Measurements from ENCODE around the gene FAM53B.

Gene FAM53B

GRCh38 chr10:124737221-124737620 is 7.0 kb downstream of the FAM53B start:
- no peak for DNase-seq (ENCODE audit: low read depth)
- no peak overlapping the region for H3K4me3 ChIP-seq (ENCODE audit: low read length)
- TF ChIP-seq CTCF (conservative IDR thresholded peaks at IDR 0.05; ENCODE audit: low read length) = no peak

DNA sequence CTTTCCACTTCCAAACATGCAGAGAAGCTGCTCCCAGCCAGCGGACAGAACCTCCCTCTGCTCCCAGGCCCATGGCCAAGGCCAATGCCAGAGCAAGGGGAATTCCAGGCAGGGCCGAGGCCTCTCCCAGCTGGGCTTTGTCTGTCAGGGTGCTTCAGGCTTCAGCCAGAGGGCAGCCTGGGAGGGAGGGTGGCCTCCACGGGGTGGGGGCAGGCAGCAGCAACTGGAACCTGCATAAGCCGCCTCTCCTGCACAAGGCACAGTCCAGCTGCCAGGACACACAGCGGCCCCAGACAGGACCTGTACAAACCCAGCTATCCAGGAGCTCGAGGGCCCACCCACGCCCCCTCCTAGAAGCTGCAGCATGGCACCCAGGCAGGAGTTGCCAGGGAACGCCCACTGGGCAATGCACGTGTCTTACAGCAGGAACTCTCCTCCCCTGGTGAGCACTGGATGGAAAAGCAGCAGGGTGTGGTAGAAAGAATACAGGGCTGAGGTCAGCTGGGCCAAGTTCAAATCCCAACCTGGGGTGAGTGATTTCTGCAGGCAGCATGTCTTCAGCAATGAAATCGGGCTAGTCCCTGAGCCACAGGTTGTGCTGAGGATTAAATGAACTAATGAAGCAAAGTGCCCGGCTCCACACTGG is 7.6 kb downstream of the FAM53B start:
- peak; percentile 1; the same call in 1 of the 2 replicates for TF ChIP-seq CTCF (conservative IDR thresholded peaks at IDR 0.05; ENCODE audit: low read length)
- DNase-seq (ENCODE audit: low read depth) = peak; percentile 67

DNA sequence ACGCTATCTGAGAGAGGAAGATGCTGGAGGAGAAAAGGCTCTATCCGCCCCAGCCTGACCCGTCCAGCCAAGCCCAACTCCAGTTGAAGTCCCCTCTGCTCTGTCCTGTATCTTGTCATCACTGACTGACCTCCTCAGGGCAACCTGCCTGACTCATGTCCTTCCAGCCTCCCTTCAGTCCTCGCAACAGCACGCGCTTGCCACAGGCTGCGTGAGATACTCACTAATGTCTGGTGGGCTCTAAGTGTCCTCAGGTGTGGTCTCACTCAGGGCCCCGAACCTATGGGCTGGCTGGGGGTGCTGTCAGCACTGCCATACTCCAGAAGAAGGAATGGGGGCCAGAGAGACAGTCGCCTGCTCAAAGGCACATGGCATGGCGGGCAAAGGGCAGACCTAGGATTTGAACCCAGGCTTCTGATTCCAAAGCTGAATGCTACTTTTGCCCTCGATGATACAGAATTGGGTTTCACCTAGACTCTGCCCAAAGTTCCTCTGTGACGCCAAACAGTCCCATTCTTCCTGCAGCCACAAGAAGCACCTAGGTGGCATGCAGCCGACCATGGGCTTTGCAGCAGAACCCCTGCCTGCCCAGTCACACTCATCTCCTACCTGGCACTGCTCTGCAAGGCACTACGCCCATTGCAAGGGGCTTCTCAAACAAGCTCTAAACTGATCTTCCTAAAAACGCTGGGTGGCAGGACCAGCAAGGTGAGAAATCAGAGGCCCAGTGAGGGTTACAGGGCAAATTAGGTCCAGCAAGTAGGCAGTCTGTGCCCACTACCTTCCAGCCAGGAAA is 8.5 kb downstream of the FAM53B start:
- TF ChIP-seq CTCF (conservative IDR thresholded peaks at IDR 0.05; ENCODE audit: low read length) = no peak
- H3K4me3 ChIP-seq (ENCODE audit: low read length) = no peak overlapping the region
- no peak for DNase-seq (ENCODE audit: low read depth)

More for the DNA sequence above, 7.6 kb downstream of the FAM53B start:
- H3K4me3 ChIP-seq (ENCODE audit: low read length) = no peak overlapping the region

DNA sequence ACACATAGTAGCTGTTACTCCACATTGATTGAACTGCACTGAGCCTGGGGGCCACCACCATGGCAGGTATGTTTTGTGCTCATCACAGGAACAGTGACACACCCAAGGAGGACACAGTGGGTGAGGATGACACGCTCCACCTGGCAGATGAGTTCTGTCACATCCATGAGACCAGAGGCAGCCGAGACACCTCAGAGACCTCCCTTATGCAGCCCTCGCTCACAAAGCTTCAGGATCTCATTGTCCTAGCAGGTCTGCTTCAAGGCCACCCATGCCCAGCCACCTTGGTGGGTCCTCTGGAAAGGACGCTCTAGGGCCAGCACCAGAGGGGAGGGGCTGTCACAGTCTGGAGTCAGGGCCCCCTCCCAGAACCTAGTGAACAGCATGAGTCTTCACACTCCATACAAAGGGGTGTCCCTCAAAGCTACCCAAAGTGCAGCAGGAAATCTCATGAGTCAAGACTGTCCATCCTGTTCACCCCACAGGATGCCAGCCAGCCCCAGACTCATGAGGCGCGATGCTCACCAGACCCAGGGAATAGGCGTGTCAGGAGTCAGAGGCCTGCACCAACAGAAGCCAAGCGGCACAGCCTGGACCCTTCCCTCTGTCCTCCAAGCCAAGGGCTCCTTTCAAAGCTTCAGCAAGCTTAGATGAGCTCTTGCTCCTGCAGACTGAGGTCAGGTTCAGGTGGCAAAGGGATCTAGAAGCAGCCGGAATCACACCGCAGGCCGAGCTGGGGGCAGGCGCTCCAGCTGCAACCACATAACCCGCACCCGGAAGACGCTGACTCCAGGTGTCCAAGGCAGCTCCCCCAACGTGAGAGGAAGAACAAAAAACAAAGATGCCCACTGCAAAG is 9.6 kb downstream of the FAM53B start:
- no peak for TF ChIP-seq CTCF (conservative IDR thresholded peaks at IDR 0.05; ENCODE audit: low read length)
- H3K4me3 ChIP-seq (ENCODE audit: low read length) = no peak overlapping the region

GRCh38 chr10:124733571-124734245 is 10.5 kb downstream of the FAM53B start:
- no peak overlapping the region for H3K4me3 ChIP-seq (ENCODE audit: low read length)

More for the DNA sequence above, 9.6 kb downstream of the FAM53B start:
- DNase-seq (ENCODE audit: low read depth) = no peak

More at GRCh38 chr10:124733571-124734245, 10.5 kb downstream of the FAM53B start:
- TF ChIP-seq CTCF (conservative IDR thresholded peaks at IDR 0.05; ENCODE audit: low read length) = no peak
- no peak for DNase-seq (ENCODE audit: low read depth)
